GM23248 (cell line): ENCODE data around the gene NFIX. TPM values are rescaled to one million over a fixed set of nuclear protein-coding genes. Genes with fewer than 3 reads are reported as not detected.

Source experiments
- DNase-seq: peaks from one replicate; pipeline ENCODE4 v3.0.0-alpha.2; 2015
- H2AFZ ChIP-seq: fragments of 200-600 bp; sonication (generic); 2 replicates; pipeline ENCODE4 v1.6.1; 2016; ENCODE audit warnings: antibody characterized with exemption
- H3F3A ChIP-seq: fragments of 200-600 bp; sonication (generic); 2 replicates; pipeline ENCODE4 v1.6.1; 2016; ENCODE audit warnings: mild to moderate bottlenecking, antibody characterized with exemption, mixed run types; ENCODE audit not compliant: insufficient read depth
- H3K27ac ChIP-seq: fragments of 200-600 bp; sonication (generic); 2 replicates; pipeline ENCODE4 v1.5.1; 2016; ENCODE audit warnings: mild to moderate bottlenecking
- H3K27me3 ChIP-seq: fragments of 200-600 bp; sonication (generic); replicated peaks from 2 replicates; pipeline ENCODE4 v1.6.1; 2016; ENCODE audit warnings: mild to moderate bottlenecking; ENCODE audit not compliant: insufficient read depth
- H3K36me3 ChIP-seq: fragments of 200-600 bp; sonication (generic); 2 replicates; pipeline ENCODE4 v1.6.1; 2016; ENCODE audit warnings: low read depth, mild to moderate bottlenecking
- H3K4me1 ChIP-seq: fragments of 200-600 bp; sonication (generic); 2 replicates; pipeline ENCODE4 v1.6.1; 2016; ENCODE audit warnings: mild to moderate bottlenecking; ENCODE audit not compliant: insufficient read depth
- H3K4me2 ChIP-seq: fragments of 200-600 bp; sonication (generic); one replicate; pipeline ENCODE4 v1.6.1; 2016; ENCODE audit warnings: mild to moderate bottlenecking; ENCODE audit not compliant: unreplicated experiment
- H3K4me3 ChIP-seq: fragments of 200-600 bp; sonication (generic); 2 replicates; pipeline ENCODE4 v1.5.1; 2016; ENCODE audit warnings: mild to moderate bottlenecking
- H3K79me2 ChIP-seq: fragments of 200-600 bp; sonication (generic); 2 replicates; pipeline ENCODE4 v1.6.1; 2016; ENCODE audit warnings: mild to moderate bottlenecking; ENCODE audit not compliant: insufficient read depth
- H3K9ac ChIP-seq: fragments of 200-600 bp; sonication (generic); 2 replicates; pipeline ENCODE4 v1.6.1; 2016; ENCODE audit warnings: mild to moderate bottlenecking
- H3K9me2 ChIP-seq: fragments of 200-600 bp; sonication (generic); 2 replicates; pipeline ENCODE4 v1.6.1; 2016; ENCODE audit warnings: mixed run types, mild to moderate bottlenecking, moderate library complexity; ENCODE audit not compliant: insufficient read depth
- H3K9me3 ChIP-seq: fragments of 200-600 bp; sonication (generic); one replicate; pipeline ENCODE4 v1.6.1; 2017; ENCODE audit warnings: low read depth
- H4K20me1 ChIP-seq: fragments of 200-600 bp; sonication (generic); 2 replicates; pipeline ENCODE4 v1.6.0; 2016; ENCODE audit not compliant: insufficient read depth
- EZH2 ChIP-seq: fragments of 200-600 bp; sonication (generic); IDR thresholded peaks from 2 replicates; pipeline ENCODE4 v1.6.1; 2018; ENCODE audit warnings: antibody characterized with exemption, mild to moderate bottlenecking; ENCODE audit not compliant: insufficient read depth, poor library complexity, severe bottlenecking
- EZH2phosphoT487 ChIP-seq: fragments of 200-600 bp; sonication (generic); IDR thresholded peaks from 2 replicates; pipeline ENCODE4 v1.6.1; 2018; ENCODE audit warnings: antibody characterized with exemption, moderate library complexity, mild to moderate bottlenecking, low read depth; ENCODE audit not compliant: insufficient read depth
- WGBS, 2 experiments: methylation state at CpG; one replicate each; pipeline ENCODE4 v1.1.6; 2015 to 2017; ENCODE audit warnings: low lambda C conversion rate in 2 of 2, low coverage in 1 of 2; ENCODE audit errors: missing lambda C conversion rate in 2 of 2; 5-methylcytosine and 5-hydroxymethylcytosine counted together
- in situ Hi-C: fragments of 300-500 bp; cut with MboI; formaldehyde crosslinking; loops from 2 replicates; pipeline ENCODE4 v1.15.0; 2020
- polyA plus RNA-seq: library from polyadenylated mRNA; unstranded; fragments of >200 nt; fragmentation: Nextera tagmentation; extraction: Ambion mirVana; gene quantifications from 2 replicates; pipeline ENCODE4 v1.2.1, GENCODE V29; 2016
- total RNA-seq: library from RNA; depleted of rRNA; stranded (reverse); fragments of >200 nt; shearing (Covaris generic); gene quantifications from 2 replicates; pipeline ENCODE4 v1.2.3, GENCODE V29; 2014

Gene NFIX
- total and polyA plus RNA-seq, 2 experiments from 2014 or later: 60.8 to 71.0 TPM

DNA sequence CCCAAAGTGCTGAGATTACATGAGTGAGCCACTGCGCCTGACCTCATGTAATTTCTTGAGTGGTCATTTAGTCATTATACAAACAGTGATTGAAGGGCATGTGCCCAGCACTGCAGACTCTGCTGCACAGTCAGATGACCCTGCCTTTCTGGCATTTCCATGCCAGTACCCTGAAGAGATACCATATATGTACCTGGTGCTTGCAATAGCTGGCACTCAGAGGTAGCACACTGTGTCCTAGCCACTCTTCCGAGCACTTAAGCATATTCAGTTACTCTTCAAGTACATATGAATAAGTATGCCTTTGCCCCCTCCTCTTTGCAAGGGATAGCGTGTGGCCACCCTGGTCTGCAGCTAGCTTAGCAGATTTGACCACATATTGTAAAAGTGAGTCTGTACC, 139.4 kb downstream of the NFIX start:
- in situ Hi-C loops: no loop called here
- 94 to 98% methylated on average over 3 of the region's 3 CpGs for WGBS, 2 experiments
- Histone ChIP-seq H3K9ac (no peak overlapping the region), H3K79me2 (peaks cover 86% of the 10 kb centered on the region), H3K27me3 (no peaks in the 10 kb centered on the region), H3K27ac (peak overlapping the region; percentile 81; the same call in 1 of the 2 replicates), H3K36me3 (peaks cover 18% of the 10 kb centered on the region), H3K9me3 (no peaks in the 10 kb centered on the region), H3F3A (peaks cover 33% of the 10 kb centered on the region), H2AFZ (no peak overlapping the region), H3K4me3 (no peak overlapping the region), H4K20me1 (peaks cover 10% of the 10 kb centered on the region; the same call in 1 of the 2 replicates), H3K4me1 (peaks cover 30% of the 10 kb centered on the region), H3K9me2 (no peaks in the 10 kb centered on the region), H3K4me2 (no peak overlapping the region)
- DNase-seq: peak; percentile 21
- no peak for TF ChIP-seq EZH2phosphoT487
- TF ChIP-seq EZH2: no peak

DNA sequence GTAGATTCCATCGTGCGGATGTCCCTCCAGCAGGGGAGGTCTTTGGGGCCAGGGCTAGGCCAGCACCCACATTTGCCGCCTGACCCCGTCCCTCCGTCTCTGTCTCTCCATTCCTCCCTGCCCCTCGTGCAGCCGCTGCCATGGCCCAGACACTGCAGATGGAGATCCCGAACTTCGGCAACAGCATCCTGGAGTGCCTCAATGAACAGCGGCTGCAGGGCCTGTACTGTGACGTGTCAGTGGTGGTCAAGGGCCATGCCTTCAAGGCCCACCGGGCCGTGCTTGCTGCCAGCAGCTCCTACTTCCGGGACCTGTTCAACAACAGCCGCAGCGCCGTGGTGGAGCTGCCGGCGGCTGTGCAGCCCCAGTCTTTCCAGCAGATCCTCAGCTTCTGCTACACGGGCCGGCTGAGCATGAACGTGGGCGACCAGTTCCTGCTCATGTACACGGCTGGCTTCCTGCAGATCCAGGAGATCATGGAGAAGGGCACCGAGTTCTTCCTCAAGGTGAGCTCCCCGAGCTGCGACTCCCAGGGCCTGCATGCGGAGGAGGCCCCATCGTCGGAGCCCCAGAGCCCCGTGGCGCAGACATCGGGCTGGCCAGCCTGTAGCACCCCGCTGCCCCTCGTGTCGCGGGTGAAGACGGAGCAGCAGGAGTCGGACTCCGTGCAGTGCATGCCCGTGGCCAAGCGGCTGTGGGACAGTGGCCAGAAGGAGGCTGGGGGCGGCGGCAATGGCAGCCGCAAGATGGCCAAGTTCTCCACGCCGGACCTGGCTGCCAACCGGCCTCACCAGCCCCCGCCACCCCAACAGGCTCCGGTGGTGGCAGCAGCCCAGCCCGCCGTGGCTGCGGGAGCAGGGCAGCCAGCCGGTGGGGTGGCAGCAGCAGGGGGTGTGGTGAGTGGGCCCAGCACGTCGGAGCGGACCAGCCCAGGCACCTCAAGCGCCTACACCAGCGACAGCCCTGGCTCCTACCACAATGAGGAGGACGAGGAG, 140.1 kb downstream of the NFIX start:
- TF ChIP-seq EZH2phosphoT487: no peak
- WGBS, 2 experiments: 91 to 92% methylated on average over 48 to 60 of the region's 60 CpGs
- Histone ChIP-seq H3K9ac (no peak overlapping the region), H4K20me1 (peaks cover 10% of the 10 kb centered on the region; the same call in 1 of the 2 replicates), H3F3A (peaks cover 33% of the 10 kb centered on the region), H3K9me2 (no peaks in the 10 kb centered on the region), H3K4me2 (no peak overlapping the region), H3K36me3 (peaks cover 18% of the 10 kb centered on the region), H3K79me2 (peaks cover 78% of the 10 kb centered on the region), H3K27me3 (no peaks in the 10 kb centered on the region), H3K27ac (no peak overlapping the region), H3K4me1 (peaks cover 30% of the 10 kb centered on the region), H3K9me3 (no peaks in the 10 kb centered on the region), H3K4me3 (no peak overlapping the region), H2AFZ (no peak overlapping the region)
- in situ Hi-C loops: no loop called here
- no peak for DNase-seq

DNA sequence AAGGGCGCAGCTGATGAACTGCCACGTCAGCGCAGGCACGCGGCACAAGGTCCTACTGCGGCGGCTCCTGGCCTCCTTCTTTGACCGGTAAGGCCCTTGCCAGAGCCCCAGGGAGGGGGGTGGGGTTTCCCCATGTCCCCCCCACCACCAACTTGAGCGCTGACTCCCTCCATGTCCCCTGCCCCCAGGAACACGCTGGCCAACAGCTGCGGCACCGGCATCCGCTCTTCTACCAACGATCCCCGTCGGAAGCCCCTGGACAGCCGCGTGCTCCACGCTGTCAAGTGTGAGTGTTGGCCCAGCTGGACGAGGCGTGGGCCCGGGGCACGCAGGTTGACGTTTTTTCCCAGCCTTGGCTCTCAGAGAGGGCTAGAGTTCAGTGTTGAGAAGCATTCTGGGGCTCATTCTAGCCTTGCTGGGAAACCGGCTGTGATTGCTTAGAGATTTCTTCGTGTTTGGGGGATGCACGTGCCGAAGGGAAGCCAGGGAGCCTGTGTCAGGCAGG, 142.1 kb downstream of the NFIX start:
- in situ Hi-C loops: no loop called here
- Histone ChIP-seq H4K20me1 (peaks cover 10% of the 10 kb centered on the region; the same call in 1 of the 2 replicates), H3K27me3 (no peaks in the 10 kb centered on the region), H3F3A (peaks cover 26% of the 10 kb centered on the region), H3K36me3 (peaks cover 18% of the 10 kb centered on the region), H3K79me2 (peaks cover 60% of the 10 kb centered on the region), H3K4me1 (peaks cover 24% of the 10 kb centered on the region), H3K4me2 (no peak overlapping the region), H3K27ac (no peak overlapping the region), H3K9ac (no peak overlapping the region), H2AFZ (no peak overlapping the region), H3K4me3 (no peak overlapping the region), H3K9me2 (no peaks in the 10 kb centered on the region), H3K9me3 (no peaks in the 10 kb centered on the region)
- no peak for TF ChIP-seq EZH2phosphoT487
- TF ChIP-seq EZH2: no peak
- 95% methylated on average over 23 to 28 of the region's 28 CpGs for WGBS, 2 experiments
- no peak for DNase-seq

DNA sequence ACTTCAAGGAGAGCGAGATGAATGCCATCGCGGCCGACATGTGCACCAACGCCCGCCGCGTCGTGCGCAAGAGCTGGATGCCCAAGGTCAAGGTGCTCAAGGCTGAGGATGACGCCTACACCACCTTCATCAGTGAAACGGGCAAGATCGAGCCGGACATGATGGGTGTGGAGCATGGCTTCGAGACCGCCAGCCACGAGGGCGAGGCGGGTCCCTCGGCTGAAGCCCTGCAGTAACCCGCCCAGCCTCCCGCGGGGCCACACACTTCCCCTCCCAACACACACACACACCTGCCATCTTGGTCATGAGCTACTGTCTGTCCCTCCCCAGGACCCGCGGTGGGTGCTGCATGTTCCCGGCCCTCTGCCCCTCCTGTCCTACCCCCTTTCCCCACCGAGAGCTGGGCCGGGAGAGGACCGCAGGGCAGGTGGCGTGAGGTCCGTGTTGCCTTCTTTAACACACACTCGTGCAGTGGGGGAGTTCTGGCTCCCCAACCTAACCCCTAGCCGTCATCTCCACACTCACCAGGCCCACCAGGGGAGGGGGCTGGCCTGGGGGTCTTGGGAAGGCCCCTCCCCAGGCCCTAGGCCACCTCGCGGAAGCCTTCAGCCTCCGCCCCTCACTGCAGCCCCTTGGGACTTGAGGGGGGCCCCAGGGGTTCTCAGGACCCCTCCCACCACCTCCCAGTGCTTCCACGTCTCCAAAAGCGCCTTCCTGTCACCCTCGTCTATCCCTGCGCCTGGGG, 143.1 kb downstream of the NFIX start:
- Histone ChIP-seq H3K4me3 (no peak overlapping the region), H3K9me2 (no peaks in the 10 kb centered on the region), H4K20me1 (peaks cover 3% of the 10 kb centered on the region; the same call in 1 of the 2 replicates), H3K4me2 (no peak overlapping the region), H3K27ac (no peak overlapping the region), H3K36me3 (peaks cover 18% of the 10 kb centered on the region), H3K9me3 (no peaks in the 10 kb centered on the region), H3K9ac (no peak overlapping the region), H3F3A (peaks cover 27% of the 10 kb centered on the region), H3K79me2 (peaks cover 53% of the 10 kb centered on the region), H3K4me1 (peaks cover 20% of the 10 kb centered on the region), H3K27me3 (no peaks in the 10 kb centered on the region), H2AFZ (no peak overlapping the region)
- in situ Hi-C loops: no loop called here
- DNase-seq: no peak
- 91 to 92% methylated on average over 33 to 40 of the region's 40 CpGs for WGBS, 2 experiments
- TF ChIP-seq EZH2phosphoT487 (no peak), EZH2 (no peak)
